HG02981 (cell line): ENCODE measurements around the gene KCNQ5.
"Not testable (repeated sequence)": the region's sequence is repeated elsewhere in the genome, so short reads cannot be mapped to it uniquely, and the experiment has no call there.

ENCODE experiments used
- ATAC-seq: cut with Tn5 transposase; IDR thresholded peaks from one replicate; pipeline ENCODE4 v1.9.1; 2021; ENCODE audit warnings: mild to moderate bottlenecking, moderate library complexity; ENCODE audit not compliant: unreplicated experiment

The KCNQ5 gene

DNA sequence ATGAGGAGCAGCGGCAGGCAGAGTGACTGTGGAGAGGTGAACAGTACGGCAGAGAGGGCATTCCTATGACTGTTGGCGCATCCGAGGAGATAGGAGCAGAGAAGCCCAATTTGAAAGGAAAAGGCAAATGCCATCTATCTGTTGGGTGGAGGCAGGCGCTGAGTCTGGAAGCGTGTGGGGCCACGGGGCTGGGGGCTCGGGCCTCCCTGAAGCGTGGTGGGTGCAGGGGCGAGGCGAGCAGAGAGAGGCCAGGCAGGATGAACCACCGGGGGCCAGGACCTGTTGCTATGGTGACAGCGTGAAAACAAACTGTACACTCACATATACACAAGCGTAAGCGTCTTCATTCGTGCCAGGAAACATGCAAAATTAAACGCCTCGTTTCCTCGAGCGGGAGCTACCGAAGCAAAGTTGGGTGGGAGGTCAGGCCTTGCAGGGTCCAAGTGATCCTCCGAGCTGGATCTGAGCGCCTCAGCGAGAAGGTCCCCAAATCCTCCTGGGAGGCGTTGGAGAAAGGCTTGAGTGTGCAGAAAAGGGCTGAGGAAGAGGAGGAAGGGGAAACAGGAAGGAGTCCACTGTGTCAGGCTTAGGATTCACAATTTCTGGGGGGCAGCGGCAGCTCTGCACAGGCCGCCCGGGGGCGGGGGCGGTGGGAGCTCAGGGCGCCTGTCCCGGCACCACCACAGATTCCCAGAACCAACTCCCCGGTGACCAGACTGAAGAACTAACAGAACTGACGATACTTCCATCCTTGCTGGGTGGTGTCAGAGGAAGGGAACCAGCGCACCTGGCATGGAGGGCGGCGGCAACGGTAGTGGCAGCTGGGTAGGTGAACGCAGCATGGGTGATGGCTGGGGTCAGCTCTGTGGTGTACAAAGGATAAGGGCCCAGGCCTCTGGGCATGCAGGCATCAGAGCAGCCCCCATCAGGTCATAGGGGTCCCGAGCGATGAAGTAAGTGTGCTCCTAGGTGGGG lies 535.2 kb downstream of the KCNQ5 start:
- no peak for ATAC-seq

DNA sequence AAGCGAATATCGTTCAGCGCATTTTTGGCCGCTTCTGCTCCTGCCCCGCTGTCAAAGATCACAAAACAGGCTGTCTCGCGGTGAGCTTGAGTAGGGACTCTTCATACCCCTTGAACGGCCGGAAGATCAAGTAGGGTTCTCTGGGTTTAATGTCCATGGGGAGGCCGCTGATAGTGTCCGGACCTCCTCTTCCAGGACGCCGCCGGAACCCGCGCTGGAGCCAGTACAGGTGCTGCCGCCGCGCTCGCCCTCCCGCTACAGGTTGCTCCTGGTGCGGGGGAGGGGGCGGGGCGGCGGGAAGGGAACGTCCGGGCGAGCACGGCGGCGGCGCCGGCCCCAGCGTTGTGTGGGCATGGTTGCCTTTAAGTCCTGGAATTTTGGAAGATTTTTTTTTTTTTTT lies 536.0 kb downstream of the KCNQ5 start:
- no peak for ATAC-seq

DNA sequence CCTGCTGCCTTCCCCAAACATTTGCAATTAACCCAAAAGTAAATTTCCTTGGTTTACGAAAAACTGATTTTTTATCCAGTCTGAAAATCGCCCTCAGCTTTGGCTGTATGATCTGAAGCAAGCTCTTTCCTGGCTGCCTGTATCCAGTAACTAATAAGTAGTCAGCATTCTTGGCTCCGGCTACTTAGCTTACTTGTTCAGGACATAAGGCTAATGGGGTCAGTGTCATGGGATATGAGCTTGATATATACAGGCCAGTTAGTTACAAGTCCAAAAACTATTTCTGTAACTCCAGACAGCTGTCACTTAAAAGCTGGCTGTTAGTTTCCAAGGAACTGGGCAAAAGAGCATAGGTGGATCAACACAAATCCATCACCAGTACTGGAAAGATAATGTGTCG lies 547.2 kb downstream of the KCNQ5 start:
- no peak for ATAC-seq

DNA sequence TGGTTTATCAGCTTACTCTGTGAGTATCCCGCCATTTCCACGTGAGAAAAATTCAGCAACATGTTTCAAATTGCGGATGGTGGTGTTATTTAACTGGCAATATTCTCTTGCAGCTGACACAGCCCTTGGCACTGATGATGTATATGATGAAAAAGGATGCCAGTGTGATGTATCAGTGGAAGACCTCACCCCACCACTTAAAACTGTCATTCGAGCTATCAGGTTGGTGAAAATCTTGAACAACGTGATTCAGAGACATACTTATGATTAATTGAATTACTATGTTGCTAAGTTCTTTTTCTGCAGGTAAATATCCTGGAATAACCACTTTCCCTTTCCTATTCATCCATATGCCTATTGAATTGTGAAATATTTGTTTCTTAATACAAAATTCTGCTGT lies 547.8 kb downstream of the KCNQ5 start:
- ATAC-seq: no peak

DNA sequence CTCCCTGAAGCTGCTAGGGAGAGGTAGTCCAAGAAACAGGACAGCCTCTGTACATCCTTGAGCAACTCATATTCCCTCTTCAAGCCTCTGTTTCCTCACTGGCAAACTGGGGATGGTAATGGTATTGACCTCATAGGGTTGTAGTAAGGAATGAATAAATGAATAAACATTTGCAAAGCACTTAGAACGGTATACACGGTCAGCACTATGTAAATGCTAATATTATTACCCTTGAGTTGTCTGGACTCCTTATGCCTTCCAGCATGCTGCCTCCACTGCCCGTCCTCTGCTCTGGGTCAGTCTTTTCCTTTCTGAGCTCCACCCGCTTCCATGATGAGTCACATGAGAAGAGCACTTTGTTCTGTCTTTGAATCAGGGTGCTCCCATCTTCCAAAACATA lies 552.8 kb downstream of the KCNQ5 start:
- ATAC-seq: no peak

DNA sequence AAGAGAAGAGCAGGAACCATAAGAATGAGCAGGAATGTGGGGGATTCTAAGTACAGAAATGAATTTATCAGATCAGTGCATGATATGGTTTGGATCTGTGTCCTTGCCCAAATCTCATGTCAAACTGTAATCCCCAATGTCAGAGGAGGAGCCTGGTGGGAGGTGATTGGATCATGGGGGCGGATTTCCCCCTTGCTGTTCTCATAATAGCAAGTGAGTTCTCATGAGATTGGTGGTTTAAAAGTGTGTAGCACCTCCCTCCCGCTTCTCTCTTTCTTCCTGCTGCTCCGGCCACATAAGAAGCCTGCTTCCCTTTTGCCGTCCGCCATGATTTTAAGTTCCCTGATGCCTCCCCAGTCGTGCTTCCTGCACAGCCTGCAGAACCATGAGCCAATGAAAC lies 554.2 kb downstream of the KCNQ5 start:
- no peak for ATAC-seq

DNA sequence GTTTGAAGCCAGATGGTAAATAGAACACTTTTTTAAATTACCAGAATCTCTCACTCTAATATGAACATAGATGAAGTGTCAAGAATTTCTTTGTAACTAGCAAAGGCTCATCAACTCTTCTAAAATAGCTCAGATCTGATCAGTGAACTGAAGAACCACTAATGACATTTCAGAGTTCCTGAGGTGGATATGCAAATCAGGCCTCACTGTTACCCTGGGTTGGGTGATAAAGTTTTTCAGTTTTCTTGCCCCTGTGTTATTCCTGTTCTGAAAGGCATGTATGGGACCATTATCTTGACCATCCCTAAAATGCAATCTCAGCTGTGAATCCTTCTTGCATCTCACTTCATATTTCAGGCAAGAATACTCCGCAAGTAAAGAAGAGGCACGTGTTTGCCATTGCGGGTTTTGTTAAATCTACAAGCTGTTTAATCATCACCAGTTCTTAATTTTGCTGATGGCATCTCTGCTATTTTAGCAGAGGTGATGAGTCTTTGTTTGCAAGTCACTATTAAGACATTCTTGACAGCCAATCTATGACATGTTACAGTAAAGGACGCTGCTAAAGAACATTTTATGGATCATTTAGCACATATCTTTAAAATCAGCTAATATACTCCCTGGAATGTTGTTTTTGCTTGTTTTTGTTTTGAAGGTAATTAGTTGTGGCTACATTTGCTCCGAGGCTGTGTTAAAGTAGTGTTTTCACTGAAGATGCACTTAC lies 555.5 kb downstream of the KCNQ5 start:
- peak; percentile 60 for ATAC-seq

DNA sequence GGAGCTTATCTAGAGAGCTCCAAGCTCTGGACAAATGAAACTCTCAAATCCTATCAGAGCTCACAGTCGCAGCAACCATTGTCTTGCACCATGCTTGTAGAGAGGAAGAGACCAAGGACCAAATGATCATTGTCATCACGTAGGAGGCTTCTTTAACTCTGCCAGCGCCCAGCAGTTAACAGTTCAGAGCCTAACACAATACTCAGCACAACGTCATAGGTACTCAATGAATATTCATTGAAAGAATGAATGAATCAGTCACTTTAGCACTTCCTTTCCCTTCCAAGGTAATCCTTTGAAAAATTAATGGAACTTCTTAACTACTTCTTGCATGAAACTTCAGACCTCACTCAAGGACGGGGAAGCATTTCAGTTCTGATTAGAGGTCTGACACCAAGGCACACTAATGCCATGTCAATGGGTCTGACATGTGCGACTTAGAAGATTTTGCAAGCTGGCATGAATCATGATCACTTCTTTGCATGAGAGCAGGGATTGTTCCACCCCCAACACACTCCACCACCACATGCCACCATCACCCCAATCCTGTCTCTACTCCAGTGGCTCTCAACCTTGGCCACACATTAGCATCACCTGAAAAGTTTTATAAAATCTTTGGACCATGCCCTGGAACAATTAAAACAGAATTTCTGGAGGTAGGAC lies 558.3 kb downstream of the KCNQ5 start:
- ATAC-seq: no peak

DNA sequence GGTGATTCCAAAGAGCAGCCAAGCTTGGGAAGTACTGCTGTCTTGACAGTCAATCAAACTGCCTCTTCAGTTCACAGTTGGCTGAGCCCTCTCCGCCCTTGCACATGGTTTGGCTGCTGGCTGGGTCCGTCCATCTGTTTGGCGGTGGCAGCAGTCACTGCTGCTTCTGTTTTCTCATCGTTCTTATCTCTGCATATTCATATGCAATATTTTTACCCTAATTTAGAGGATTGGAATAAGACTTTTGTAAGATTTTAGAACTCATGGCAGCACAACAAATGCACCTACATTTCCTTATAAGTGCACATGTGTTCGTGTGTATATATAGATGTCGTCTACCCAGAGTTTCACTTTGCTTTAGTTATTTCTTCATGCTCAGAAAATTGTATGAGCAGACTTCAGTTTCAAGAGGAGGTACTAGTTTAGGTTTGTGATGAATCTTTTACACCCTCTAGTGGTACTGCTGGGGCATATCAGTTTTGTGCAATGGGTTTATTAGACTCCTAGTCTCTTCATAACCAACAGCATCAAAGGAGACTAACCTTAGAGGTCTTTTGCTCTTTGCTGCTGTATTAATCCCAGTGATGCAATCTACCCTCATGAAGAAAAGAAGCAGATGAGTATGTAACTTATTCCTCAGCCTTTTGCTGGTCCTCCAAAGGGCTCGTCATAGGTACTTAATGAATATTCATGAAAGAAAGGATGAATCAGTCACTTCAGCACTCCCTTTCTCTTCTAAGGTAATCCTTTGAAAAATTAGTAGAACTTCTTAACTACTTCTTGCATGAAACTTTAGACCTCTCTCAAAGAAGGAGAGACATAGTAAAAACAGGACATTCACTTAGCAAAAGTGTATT lies 559.1 kb downstream of the KCNQ5 start:
- ATAC-seq: peak; percentile 80

DNA sequence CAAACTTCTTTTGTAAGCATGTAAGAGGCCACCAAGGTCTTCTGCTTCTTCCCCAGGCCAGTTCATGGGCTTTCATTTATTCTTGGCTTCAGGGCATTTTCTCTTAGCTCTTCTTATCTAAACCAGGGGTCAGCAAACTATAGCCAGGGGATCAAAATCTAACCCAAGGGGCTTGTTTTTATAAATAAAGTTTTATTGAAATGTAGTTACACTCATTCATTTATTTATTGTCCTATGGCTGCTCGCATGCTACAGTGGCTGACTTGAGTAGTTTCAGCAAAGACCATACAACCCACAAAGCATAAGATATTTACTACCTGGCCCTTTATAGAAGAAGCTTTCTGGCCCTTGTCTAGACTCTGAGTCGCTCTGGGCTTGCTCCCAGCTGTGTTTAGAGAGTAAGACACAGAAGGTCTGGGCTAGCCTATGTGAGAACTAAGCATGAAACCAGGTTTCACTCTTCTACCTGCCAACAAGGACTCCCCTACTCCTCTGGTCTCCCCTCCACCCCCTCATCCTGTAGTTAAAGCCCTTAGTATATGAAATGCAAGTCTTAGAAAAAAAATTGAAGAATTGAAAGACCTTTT lies 560.2 kb downstream of the KCNQ5 start:
- peak; percentile 55 for ATAC-seq

DNA sequence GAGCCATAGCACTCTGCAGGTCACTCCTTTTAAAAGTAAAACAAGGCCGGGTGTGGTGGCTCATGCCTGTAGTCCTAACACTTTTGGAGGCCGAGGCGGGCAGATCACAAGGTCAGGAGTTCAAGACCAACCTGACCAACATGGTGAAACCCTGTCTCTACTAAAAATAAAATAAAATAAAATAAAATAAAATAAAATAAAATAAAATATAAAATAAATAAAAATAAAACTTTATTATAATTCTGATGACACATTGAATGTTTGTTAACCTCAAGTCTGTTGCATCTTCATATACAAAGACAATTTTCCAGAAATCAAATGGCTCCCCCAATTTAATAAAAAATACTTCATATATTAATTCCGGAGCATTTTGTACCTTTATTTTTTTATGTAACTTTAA lies 571.4 kb downstream of the KCNQ5 start:
- not testable (repeated sequence) for ATAC-seq

DNA sequence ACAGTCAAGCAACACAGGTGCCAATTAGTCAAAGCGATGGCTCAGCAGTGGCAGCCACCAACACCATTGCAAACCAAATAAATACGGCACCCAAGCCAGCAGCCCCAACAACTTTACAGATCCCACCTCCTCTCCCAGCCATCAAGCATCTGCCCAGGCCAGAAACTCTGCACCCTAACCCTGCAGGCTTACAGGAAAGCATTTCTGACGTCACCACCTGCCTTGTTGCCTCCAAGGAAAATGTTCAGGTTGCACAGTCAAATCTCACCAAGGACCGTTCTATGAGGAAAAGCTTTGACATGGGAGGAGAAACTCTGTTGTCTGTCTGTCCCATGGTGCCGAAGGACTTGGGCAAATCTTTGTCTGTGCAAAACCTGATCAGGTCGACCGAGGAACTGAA lies 572.9 kb downstream of the KCNQ5 start:
- no peak for ATAC-seq

DNA sequence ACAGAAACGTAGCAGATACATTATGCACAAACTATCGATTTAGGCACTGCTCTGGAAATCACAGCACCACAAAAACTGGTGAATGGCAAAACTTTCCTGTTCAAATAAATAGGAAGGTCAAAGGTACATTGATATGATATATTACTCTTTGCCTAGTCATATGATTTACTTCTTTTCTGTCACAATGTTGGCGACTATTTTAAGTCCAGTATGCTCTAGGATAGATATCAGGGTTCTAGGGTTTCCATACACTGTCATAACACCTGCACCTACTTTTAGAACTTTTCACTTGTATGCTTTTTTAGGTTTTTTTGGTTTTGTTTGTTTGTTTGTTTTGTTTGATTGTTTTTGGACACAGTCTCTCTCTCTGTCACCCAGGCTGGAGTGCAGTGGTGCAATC lies 578.4 kb downstream of the KCNQ5 start:
- no peak for ATAC-seq

DNA sequence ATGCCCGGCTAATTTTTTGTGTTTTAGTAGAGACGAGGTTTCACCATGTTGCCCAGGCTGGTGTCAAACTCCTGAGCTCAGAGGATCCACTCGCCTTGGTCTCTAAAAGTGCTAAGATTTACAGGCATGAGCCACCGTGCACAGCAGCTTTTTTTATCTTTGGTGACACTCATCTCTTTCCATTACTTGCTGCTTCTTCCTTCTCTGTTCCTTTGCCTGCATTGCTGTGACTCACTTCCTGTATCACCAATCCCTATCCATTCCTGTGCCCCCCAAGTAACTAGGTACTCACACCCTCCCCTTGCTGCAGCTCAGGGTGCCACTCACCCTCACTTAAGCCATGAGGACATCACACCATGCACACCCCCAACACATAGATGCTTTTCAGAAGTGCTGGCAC lies 578.9 kb downstream of the KCNQ5 start:
- ATAC-seq: no peak

DNA sequence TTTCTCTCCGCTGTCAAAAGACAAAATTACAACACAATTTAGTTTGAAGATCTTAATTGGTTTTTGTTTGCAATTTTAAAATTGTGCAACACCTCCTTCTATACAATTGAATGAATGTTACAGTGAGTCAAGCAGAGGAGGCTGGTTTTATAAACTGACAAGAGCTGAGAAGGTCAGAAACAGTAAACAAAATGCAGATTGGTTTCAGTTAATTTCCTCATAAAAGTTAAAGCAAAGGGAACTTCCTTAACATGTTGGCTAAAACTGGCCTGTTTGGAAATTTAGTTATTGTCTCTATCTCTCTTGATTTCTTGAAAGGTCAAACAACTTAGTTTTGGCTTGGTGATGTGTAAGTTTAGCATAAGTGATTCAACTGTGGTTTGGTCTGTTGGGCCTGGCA lies 581.2 kb downstream of the KCNQ5 start:
- ATAC-seq: no peak

DNA sequence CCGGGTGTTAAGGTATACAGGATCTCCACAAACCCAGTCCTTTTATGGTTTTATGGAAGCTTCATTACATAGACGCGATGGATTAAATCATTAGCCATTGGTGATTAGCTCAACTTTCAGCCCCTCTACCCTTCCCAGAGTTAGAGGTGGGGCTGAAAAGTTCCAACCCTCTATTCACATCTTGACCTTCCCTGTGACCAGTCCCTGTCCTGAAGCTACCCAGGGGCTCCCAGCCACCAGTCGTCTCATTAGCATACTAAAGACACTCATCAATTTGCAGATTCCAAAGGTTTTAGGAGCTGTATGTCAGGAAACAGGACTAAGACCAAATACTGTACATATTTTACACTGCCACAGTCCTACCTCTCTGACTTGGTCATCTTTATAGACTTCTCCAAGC lies 582.4 kb downstream of the KCNQ5 start:
- no peak for ATAC-seq

DNA sequence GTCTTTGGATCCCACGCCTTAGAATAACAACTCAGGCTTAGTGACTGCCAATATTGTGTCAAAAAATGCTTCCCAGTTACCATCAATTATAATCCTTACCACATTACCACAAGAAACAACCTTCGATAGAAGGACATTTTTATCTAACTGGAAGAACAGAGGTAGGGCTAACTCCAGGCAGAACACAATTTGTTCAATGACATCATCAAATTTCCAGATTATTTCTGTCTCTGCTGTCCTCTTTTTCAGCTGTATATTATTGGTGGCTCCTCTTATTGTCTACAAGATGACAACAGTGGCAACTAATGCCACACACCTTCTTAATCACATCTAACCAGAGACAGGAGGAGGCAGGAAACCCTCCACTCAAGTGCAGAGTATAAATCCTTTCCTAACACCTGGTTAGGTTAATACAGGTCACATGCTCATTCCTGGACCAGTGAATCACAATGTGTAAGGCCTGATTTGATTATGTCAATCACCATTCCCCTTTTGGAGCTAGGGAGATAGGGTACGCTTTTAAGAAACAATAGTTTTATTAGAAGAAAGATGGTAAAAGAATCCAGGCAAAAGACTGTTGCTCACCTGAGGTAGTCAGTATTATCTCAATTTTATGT lies 585.5 kb downstream of the KCNQ5 start:
- no peak for ATAC-seq

DNA sequence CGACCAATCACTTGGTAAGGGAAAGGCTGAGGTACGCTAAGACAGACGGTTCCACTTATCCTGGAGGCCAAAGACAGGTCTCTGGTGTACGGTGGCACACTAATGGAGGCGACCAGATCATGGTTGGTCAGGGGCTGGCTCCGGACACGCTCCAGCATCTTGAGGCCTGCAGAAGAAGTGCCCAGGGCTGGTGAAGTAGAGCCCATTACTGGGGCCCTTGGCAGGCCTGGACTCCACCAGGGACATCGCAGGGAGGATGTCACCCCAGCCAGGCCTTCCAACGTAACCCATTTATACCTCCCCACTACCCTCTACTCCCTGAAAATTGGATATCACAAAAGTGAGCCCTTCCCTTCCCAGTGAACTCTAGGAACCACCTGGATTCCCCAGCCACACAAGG lies 587.3 kb downstream of the KCNQ5 start:
- ATAC-seq: no peak

DNA sequence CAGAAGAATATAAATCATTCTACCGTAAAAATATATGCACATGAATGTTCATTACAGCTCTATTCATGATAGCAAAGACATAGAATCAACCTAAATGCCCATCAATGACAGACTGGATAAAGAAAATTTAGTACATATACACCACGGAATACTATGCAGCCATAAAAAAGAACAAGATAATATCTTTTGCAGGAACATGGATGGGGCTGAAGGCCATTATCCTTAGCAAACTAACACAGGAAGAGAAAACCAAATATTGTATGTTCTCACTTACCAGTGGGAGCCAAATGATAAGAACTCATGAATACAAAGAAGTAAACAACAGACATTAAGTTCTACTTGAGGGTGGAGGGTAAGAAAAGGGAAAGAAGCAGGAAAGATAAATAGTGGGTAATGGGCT lies 595.0 kb downstream of the KCNQ5 start:
- no peak for ATAC-seq

DNA sequence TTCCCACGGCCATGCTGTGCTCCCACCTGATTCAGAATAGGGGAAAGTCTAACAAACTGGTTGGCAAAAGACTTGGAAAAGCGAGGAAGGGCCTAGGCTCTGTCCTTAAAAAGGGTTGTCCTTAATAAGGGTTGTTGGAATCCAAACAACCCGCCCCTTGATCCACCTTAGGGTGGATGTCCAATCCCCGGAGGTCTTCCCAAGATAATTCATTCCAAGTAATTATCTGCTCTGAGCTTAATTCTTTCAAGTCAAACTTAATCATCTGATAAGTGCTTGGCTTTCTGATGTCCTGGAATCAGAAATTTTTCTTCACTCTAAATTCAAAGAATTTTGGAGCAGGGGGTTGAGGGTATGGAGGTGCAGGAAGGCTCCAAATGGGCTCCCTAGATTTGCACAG lies 603.5 kb downstream of the KCNQ5 start, which contains the start of gene KHDC1L:
KHDC1L (minus strand) TSS at position 101 of the 400 bp plus-strand sequence; CDS start at position 13, 88 bp downstream.
- ATAC-seq: no peak
